HEK293T (cell line): ENCODE results near the gene FOXP2.
"Not testable (repeated sequence)": the region's sequence is repeated elsewhere in the genome, so short reads cannot be mapped to it uniquely, and the experiment has no call there.

ENCODE experiments used
- CTCF ChIA-PET: fragments of 350-600 bp; formaldehyde crosslinking; extraction: SDS; loops from one replicate; lab custom pipeline; 2021; ENCODE audit warnings: antibody characterized with exemption, inconsistent platforms; lab: Yijun Ruan, JAX
- POLR2A ChIA-PET: fragments of 350-600 bp; formaldehyde crosslinking; extraction: SDS; loops from one replicate; lab custom pipeline; 2020; ENCODE audit warnings: antibody characterized with exemption, inconsistent platforms; lab: Yijun Ruan, JAX
- DNase-seq: peaks from one replicate; pipeline ENCODE4 v3.0.0; 2012; ENCODE audit warnings: mixed read lengths; ENCODE audit errors: extremely low spot score
- ARNT ChIP-seq: fragments of 450-650 bp; IDR thresholded peaks from 2 replicates; pipeline ENCODE4 v1.6.1; 2017; ENCODE audit warnings: mild to moderate bottlenecking
- BHLHE40 ChIP-seq: fragments of 450-650 bp; IDR thresholded peaks from 2 replicates; pipeline ENCODE4 v1.6.1; 2016; ENCODE audit warnings: mild to moderate bottlenecking, moderate library complexity, borderline replicate concordance
- CTBP1 ChIP-seq: fragments of 450-650 bp; IDR thresholded peaks from 2 replicates; pipeline ENCODE4 v1.6.1; 2016; ENCODE audit warnings: borderline replicate concordance
- ELF4 ChIP-seq: fragments of 450-650 bp; IDR thresholded peaks from 2 replicates; pipeline ENCODE4 v1.6.1; 2017; ENCODE audit warnings: antibody characterized with exemption
- FOXA1 ChIP-seq: fragments of 450-650 bp; IDR thresholded peaks from 2 replicates; pipeline ENCODE4 v1.6.1; 2016; ENCODE audit warnings: mild to moderate bottlenecking
- FOXK2 ChIP-seq: fragments of 450-650 bp; IDR thresholded peaks from 2 replicates; pipeline ENCODE4 v1.6.1; 2016; ENCODE audit warnings: mild to moderate bottlenecking
- FOXM1 ChIP-seq: fragments of 450-650 bp; IDR thresholded peaks from 2 replicates; pipeline ENCODE4 v1.6.1; 2017; ENCODE audit warnings: mild to moderate bottlenecking, borderline replicate concordance
- HDGF ChIP-seq: fragments of 450-650 bp; IDR thresholded peaks from 2 replicates; pipeline ENCODE4 v1.6.1; 2017; ENCODE audit warnings: antibody characterized with exemption, borderline replicate concordance
- L3MBTL2 ChIP-seq: fragments of 450-650 bp; conservative IDR thresholded peaks from 2 replicates; pipeline ENCODE4 v1.6.1; 2016; ENCODE audit warnings: mild to moderate bottlenecking
- LEF1 ChIP-seq: fragments of 450-650 bp; IDR thresholded peaks from 2 replicates; pipeline ENCODE4 v1.6.1; 2017; ENCODE audit warnings: mild to moderate bottlenecking, borderline replicate concordance
- NFRKB ChIP-seq: fragments of 450-650 bp; IDR thresholded peaks from 2 replicates; pipeline ENCODE4 v1.6.1; 2016; ENCODE audit warnings: mild to moderate bottlenecking, moderate library complexity
- SP1 ChIP-seq: fragments of 450-650 bp; IDR thresholded peaks from 2 replicates; pipeline ENCODE4 v1.6.1; 2017
- SUZ12 ChIP-seq: fragments of 450-650 bp; IDR thresholded peaks from 2 replicates; pipeline ENCODE4 v1.6.1; 2016; ENCODE audit warnings: mild to moderate bottlenecking
- TARDBP ChIP-seq: fragments of 450-650 bp; IDR thresholded peaks from 2 replicates; pipeline ENCODE4 v1.6.1; 2016
- ZNF384 ChIP-seq: fragments of 450-650 bp; IDR thresholded peaks from 2 replicates; pipeline ENCODE4 v1.6.1; 2016
- TF ChIP-seq, protein P1 (sequence below): fragments of 450-650 bp; IDR thresholded peaks from 2 replicates; pipeline ENCODE4 v1.6.1; 2016

FOXP2 gene

DNA sequence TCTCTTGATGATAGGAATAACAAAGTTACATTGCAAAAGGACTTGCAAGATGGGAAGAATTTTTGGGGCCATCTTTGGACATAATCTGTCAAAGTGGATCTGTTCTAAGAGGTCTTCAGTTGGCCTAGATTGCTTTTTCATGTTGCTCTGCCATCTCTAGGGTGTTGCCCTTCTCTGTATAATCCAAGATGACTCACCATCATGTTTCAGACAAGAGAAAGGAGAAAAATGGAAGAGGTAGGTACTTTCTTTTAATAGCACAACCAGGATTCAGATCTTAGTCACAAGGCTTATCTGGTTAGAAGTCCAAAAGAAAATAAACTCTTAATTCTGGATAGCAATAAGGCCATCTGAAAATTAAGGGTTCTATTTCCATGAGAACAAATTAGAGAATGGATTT is 38.7 kb upstream of the FOXP2 start:
- CTCF ChIA-PET, result no interaction called here
- DNase-seq, result no peak
- no peak for TF ChIP-seq ARNT
- TF ChIP-seq FOXA1, result no peak
- TF ChIP-seq BHLHE40, result no peak
- TF ChIP-seq CTBP1, result no peak
- no peak for TF ChIP-seq L3MBTL2
- TF ChIP-seq ELF4, result no peak
- TF ChIP-seq, protein P1, sequence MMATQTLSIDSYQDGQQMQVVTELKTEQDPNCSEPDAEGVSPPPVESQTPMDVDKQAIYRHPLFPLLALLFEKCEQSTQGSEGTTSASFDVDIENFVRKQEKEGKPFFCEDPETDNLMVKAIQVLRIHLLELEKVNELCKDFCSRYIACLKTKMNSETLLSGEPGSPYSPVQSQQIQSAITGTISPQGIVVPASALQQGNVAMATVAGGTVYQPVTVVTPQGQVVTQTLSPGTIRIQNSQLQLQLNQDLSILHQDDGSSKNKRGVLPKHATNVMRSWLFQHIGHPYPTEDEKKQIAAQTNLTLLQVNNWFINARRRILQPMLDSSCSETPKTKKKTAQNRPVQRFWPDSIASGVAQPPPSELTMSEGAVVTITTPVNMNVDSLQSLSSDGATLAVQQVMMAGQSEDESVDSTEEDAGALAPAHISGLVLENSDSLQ, result no peak

GRCh38 chr7:114383946-114384345 is 30.7 kb upstream of the FOXP2 start:
- POLR2A ChIA-PET, DNase-seq, CTCF ChIA-PET: not testable (repeated sequence)

More for the DNA sequence above, 38.7 kb upstream of the FOXP2 start:
- POLR2A ChIA-PET, result no interaction called here

- POLR2A ChIA-PET, CTCF ChIA-PET, DNase-seq: not testable (repeated sequence)
Observed at GRCh38 chr7:114384346-114384745, 30.3 kb upstream of the FOXP2 start.

- TF ChIP-seq TARDBP (no peak), FOXA1 (no peak), ARNT (no peak), HDGF (no peak), BHLHE40 (no peak), FOXM1 (no peak)
- ChIA-PET CTCF (no interaction called here), POLR2A (no interaction called here)
- no peak for DNase-seq
Observed at GRCh38 chr7:114388021-114388420, 26.6 kb upstream of the FOXP2 start.

DNA sequence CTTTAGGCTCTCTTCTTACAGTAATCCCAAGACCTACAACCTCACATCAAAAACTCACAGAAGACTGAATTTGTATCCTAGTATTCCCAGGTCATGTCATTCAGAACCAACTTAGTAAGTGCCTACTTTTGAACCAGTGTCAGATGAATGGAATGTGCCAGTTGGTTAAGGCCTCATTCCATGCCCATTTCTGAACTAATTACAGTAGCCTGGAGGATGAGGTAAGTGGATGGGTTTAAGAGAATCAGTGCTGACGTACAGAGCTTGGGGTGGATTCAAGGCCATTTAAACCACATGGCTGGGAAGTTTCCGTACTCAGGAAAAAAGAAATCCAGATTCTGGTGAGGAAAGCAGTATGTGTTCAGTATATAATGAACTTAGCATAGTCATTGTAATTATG is 21.9 kb upstream of the FOXP2 start:
- ChIA-PET POLR2A (no interaction called here), CTCF (no interaction called here)
- TF ChIP-seq TARDBP (no peak), FOXM1 (no peak)
- DNase-seq, result no peak

- POLR2A ChIA-PET, result interaction anchor here (0.9 kb wide), 1 partner anchor 319 kb away, joined by 3 read pairs; no protein-coding TSS in a partner anchor
- DNase-seq, result no peak
- CTCF ChIA-PET, result interaction anchor here (0.5 to 0.6 kb wide), 2 partner anchors 15 to 321 kb away, joined by 3 read pairs; no protein-coding TSS in a partner anchor
- TF ChIP-seq FOXM1, result no peak
- TF ChIP-seq ZNF384, result no peak
- no peak for TF ChIP-seq BHLHE40
- no peak for TF ChIP-seq ARNT
- no peak for TF ChIP-seq LEF1
- TF ChIP-seq CTBP1, result no peak
- TF ChIP-seq, protein P1, result no peak
- no peak for TF ChIP-seq HDGF
- TF ChIP-seq SUZ12, result no peak
- TF ChIP-seq SP1, result no peak
- TF ChIP-seq L3MBTL2, result no peak
- no peak for TF ChIP-seq FOXK2
- no peak for TF ChIP-seq NFRKB
Observed at GRCh38 chr7:114402876-114403635, 11.6 kb upstream of the FOXP2 start.

GRCh38 chr7:114405427-114405826 is 9.2 kb upstream of the FOXP2 start:
- TF ChIP-seq, protein P1, result no peak
- TF ChIP-seq ARNT (no peak), L3MBTL2 (no peak), SUZ12 (no peak), FOXM1 (no peak), NFRKB (no peak)
- no peak for DNase-seq
- CTCF ChIA-PET, result no interaction called here
- POLR2A ChIA-PET, result no interaction called here

DNA sequence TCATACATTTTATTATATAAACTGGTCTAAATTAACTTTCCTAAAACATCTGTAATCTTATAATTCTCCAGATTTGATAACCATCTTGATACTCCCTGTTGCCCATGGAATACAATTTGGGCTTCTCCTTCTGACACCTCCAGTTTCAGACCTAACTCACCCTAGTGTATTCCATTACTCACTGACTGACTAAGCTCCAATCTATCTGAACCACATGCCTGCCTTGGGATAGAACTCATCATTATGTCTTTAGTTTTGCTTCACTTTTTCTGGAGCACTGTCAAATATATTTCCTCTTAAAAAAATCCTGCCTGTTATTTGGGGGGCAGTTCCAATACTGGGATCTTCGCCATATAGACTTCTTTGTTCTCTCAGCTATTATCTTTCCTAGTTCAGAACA is 4.9 kb upstream of the FOXP2 start:
- no peak for TF ChIP-seq NFRKB
- TF ChIP-seq FOXM1, result no peak
- TF ChIP-seq SP1, result no peak
- ChIA-PET POLR2A (no interaction called here), CTCF (no interaction called here)
- no peak for DNase-seq
